Neuronal stem cell (in vitro differentiated cells): ENCODE data around the gene IFRD1.
A peak's percentile ranks its signal among the peaks of the same experiment; 100 is the strongest.

Source experiments
- DNase-seq: peaks from one replicate; pipeline ENCODE4 v3.0.0-alpha.2; 2013; ENCODE audit warnings: low spot score
- H2AFZ ChIP-seq: one replicate; pipeline ENCODE4 v1.6.1; 2013; ENCODE audit warnings: mild to moderate bottlenecking, low read length, inconsistent platforms
- H2AK5ac ChIP-seq: 2 replicates; pipeline ENCODE4 v1.6.1; 2013; ENCODE audit warnings: low read depth, mild to moderate bottlenecking, inconsistent platforms, low read length, moderate library complexity, mixed read lengths
- H2BK120ac ChIP-seq: 2 replicates; pipeline ENCODE4 v1.6.1; 2013; ENCODE audit warnings: low read depth, mild to moderate bottlenecking, inconsistent platforms, low read length, moderate library complexity, mixed read lengths
- H2BK12ac ChIP-seq: one replicate; pipeline ENCODE4 v1.6.1; 2013; ENCODE audit warnings: low read length, inconsistent platforms
- H2BK15ac ChIP-seq: 2 replicates; pipeline ENCODE4 v1.6.1; 2013; ENCODE audit warnings: mild to moderate bottlenecking, low read length, inconsistent platforms, mixed read lengths
- H2BK5ac ChIP-seq: one replicate; pipeline ENCODE4 v1.6.1; 2013; ENCODE audit warnings: inconsistent platforms, mild to moderate bottlenecking, low read length, moderate library complexity
- H3K14ac ChIP-seq: one replicate; pipeline ENCODE4 v1.6.1; 2013; ENCODE audit warnings: low read length, inconsistent platforms
- H3K18ac ChIP-seq: 2 replicates; pipeline ENCODE4 v1.6.1; 2013; ENCODE audit warnings: low read length, inconsistent platforms
- H3K23ac ChIP-seq: 2 replicates; pipeline ENCODE4 v1.6.1; 2013; ENCODE audit warnings: low read depth, mild to moderate bottlenecking, mixed read lengths, low read length, inconsistent platforms; ENCODE audit not compliant: poor library complexity
- H3K27ac ChIP-seq: replicated peaks from 3 replicates; pipeline ENCODE4 v1.5.1; 2013; ENCODE audit warnings: low read length, inconsistent platforms
- H3K27me3 ChIP-seq, 3 experiments: 2 replicates each; pipeline ENCODE4 v1.6.1; 2013; ENCODE audit warnings: low read length in 3 of 3, mild to moderate bottlenecking in 2 of 3, inconsistent platforms in 1 of 3, low read depth in 1 of 3, mixed read lengths in 1 of 3, moderate library complexity in 1 of 3; ENCODE audit not compliant: control insufficient read depth in 3 of 3, insufficient read depth in 3 of 3
- H3K36me3 ChIP-seq, 2 donors: replicated peaks in 1 of 2; 2 replicates each; pipeline ENCODE4 v1.6.1; 2013; ENCODE audit warnings: low read length in 2 of 2; ENCODE audit not compliant: control insufficient read depth in 2 of 2, insufficient read depth in 2 of 2
- H3K4ac ChIP-seq: 2 replicates; pipeline ENCODE4 v1.6.1; 2013; ENCODE audit warnings: inconsistent platforms, mild to moderate bottlenecking, low read length, moderate library complexity
- H3K4me1 ChIP-seq, 2 donors: 1 replicate in 1 of 2; 2 replicates in 1 of 2; pipeline ENCODE4 v1.6.1; 2013; ENCODE audit warnings: low read length in 2 of 2, low read depth in 1 of 2; ENCODE audit not compliant: control insufficient read depth in 2 of 2, insufficient read depth in 1 of 2
- H3K4me2 ChIP-seq: one replicate; pipeline ENCODE4 v1.6.1; 2013; ENCODE audit warnings: mild to moderate bottlenecking, low read length, inconsistent platforms; ENCODE audit not compliant: insufficient read depth, poor library complexity, severe bottlenecking
- H3K4me3 ChIP-seq, 2 donors: 2 replicates each; pipeline ENCODE4 v1.5.1; 2013; ENCODE audit warnings: low read length in 2 of 2, mild to moderate bottlenecking in 2 of 2, inconsistent platforms in 1 of 2, moderate library complexity in 1 of 2
- H3K79me1 ChIP-seq: one replicate; pipeline ENCODE4 v1.6.1; 2013; ENCODE audit warnings: low read depth, mild to moderate bottlenecking, inconsistent platforms, low read length, moderate library complexity
- H3K9ac ChIP-seq: one replicate; pipeline ENCODE4 v1.6.1; 2013; ENCODE audit warnings: mild to moderate bottlenecking, low read depth, low read length, inconsistent platforms; ENCODE audit not compliant: poor library complexity
- H3K9me3 ChIP-seq, 2 donors: replicated peaks in 1 of 2; 2 replicates each; pipeline versions ENCODE3 to v1.6.1; 2013; ENCODE audit warnings: low read length in 2 of 2, mild to moderate bottlenecking in 2 of 2, inconsistent platforms in 1 of 2, low read depth in 1 of 2, mixed read lengths in 1 of 2, moderate library complexity in 1 of 2; ENCODE audit not compliant: control insufficient read depth in 2 of 2, insufficient read depth in 1 of 2
- H4K8ac ChIP-seq: one replicate; pipeline ENCODE4 v1.6.1; 2013; ENCODE audit warnings: low read depth, mild to moderate bottlenecking, inconsistent platforms, low read length, moderate library complexity
- H4K91ac ChIP-seq: one replicate; pipeline ENCODE4 v1.6.1; 2013; ENCODE audit warnings: low read length, low read depth, mild to moderate bottlenecking, inconsistent platforms; ENCODE audit not compliant: poor library complexity
- WGBS, 2 donors: extraction: QIAGEN DNeasy Blood & Tissue Kit; methylation state at CpG; one replicate each; pipeline ENCODE4 v1.1.7; 2013; ENCODE audit warnings: missing lambda C conversion rate in 2 of 2, mixed read lengths in 1 of 2; ENCODE audit not compliant: insufficient read length in 2 of 2, insufficient replicate concordance in 1 of 2; ENCODE audit errors: extremely low coverage in 2 of 2; 5-methylcytosine and 5-hydroxymethylcytosine counted together

The IFRD1 gene

GRCh38 chr7:112419543-112420130 lies 30.6 kb upstream of the IFRD1 start:
- Histone ChIP-seq H3K36me3 (no peaks in the 10 kb centered on the region), H3K4me2 (no peak overlapping the region), H3K23ac (no peak overlapping the region), H3K9ac (no peak overlapping the region), H2BK5ac (no peak overlapping the region), H2BK12ac (no peak overlapping the region), H2AFZ (no peak overlapping the region), H3K27ac (no peak overlapping the region), H4K8ac (no peak overlapping the region), H2AK5ac (no peak overlapping the region), H3K27me3 (no peaks in the 10 kb centered on the region), H3K79me1 (no peaks in the 10 kb centered on the region), H3K18ac (no peak overlapping the region), H3K4ac (no peak overlapping the region), H2BK15ac (no peak overlapping the region), H3K4me3 (no peak overlapping the region), H3K9me3 (no peaks in the 10 kb centered on the region), H2BK120ac (no peak overlapping the region), H4K91ac (no peak overlapping the region), H3K4me1 (peaks cover 24 to 36% of the 10 kb centered on the region in 2 donors), H3K14ac (no peak overlapping the region)
- no CpG with 5 or more reads among the region's 4 CpGs for WGBS, 2 donors
- DNase-seq, result no peak

GRCh38 chr7:112420236-112420861 lies 29.9 kb upstream of the IFRD1 start:
- peak overlapping the region; percentile 19 for H3K27ac ChIP-seq

GRCh38 chr7:112421666-112422486 lies 28.4 kb upstream of the IFRD1 start:
- Histone ChIP-seq H2AK5ac (no peak overlapping the region), H3K18ac (no peak overlapping the region), H3K4me3 (no peak overlapping the region), H2BK15ac (no peak overlapping the region), H3K27ac (no peak overlapping the region), H3K4me2 (no peak overlapping the region), H3K9me3 (no peaks in the 10 kb centered on the region), H2AFZ (peak overlapping the region; percentile 64), H3K79me1 (no peaks in the 10 kb centered on the region), H3K9ac (no peak overlapping the region), H4K91ac (no peak overlapping the region), H2BK12ac (no peak overlapping the region), H3K27me3 (no peaks in the 10 kb centered on the region), H3K23ac (no peak overlapping the region), H2BK5ac (no peak overlapping the region), H2BK120ac (no peak overlapping the region), H3K14ac (no peak overlapping the region), H3K4me1 (peaks cover 24 to 36% of the 10 kb centered on the region in 2 donors), H3K36me3 (no peaks in the 10 kb centered on the region), H3K4ac (no peak overlapping the region), H4K8ac (no peak overlapping the region)
- no peak for DNase-seq
- no CpG with 5 or more reads among the region's 9 CpGs for WGBS, 2 donors

More at GRCh38 chr7:112420236-112420861, 29.9 kb upstream of the IFRD1 start:
- no peak overlapping the region for H3K4ac ChIP-seq
- peak overlapping the region; percentile 56 for H2AFZ ChIP-seq
- peaks cover 24 to 36% of the 10 kb centered on the region in 2 donors for H3K4me1 ChIP-seq
- no peak overlapping the region for H3K9ac ChIP-seq
- H2AK5ac ChIP-seq, result no peak overlapping the region
- no peak overlapping the region for H3K18ac ChIP-seq
- H3K27me3 ChIP-seq, result no peaks in the 10 kb centered on the region
- no peak overlapping the region for H3K23ac ChIP-seq
- no peak overlapping the region for H3K14ac ChIP-seq
- no peak overlapping the region for H2BK15ac ChIP-seq
- H2BK120ac ChIP-seq, result no peak overlapping the region
- no peaks in the 10 kb centered on the region for H3K79me1 ChIP-seq
- no peak overlapping the region for H4K91ac ChIP-seq
- WGBS, 2 donors, result no CpG with 5 or more reads among the region's 9 CpGs
- no peak overlapping the region for H2BK5ac ChIP-seq
- H2BK12ac ChIP-seq, result no peak overlapping the region
- no peak overlapping the region for H4K8ac ChIP-seq
- H3K4me3 ChIP-seq, result peak overlapping the region in 1 of 2 donors; percentile 2
- no peaks in the 10 kb centered on the region for H3K36me3 ChIP-seq
- no peaks in the 10 kb centered on the region for H3K9me3 ChIP-seq
- no peak overlapping the region for H3K4me2 ChIP-seq
- DNase-seq, result peak; percentile 41
